Measurements from ENCODE around the gene SLC7A14.

GRCh38 chr3:170491901-170492300 lies 94.0 kb downstream of the SLC7A14 start:
- no peak for TF ChIP-seq EZH2 (IDR thresholded peaks at IDR 0.05; ENCODE audit: insufficient read depth, poor library complexity, severe bottlenecking)
- TF ChIP-seq EZH2phosphoT487 (IDR thresholded peaks at IDR 0.05; ENCODE audit: insufficient read depth, low read depth) = no peak

All from GM23248 (cell line).